Skeletal muscle tissue (tissue), 4 donors: ENCODE results near the gene SPCS1. TPM values are rescaled to one million over a fixed set of nuclear protein-coding genes. Genes with fewer than 3 reads are reported as not detected.
"Not testable (repeated sequence)": the region's sequence is repeated elsewhere in the genome, so short reads cannot be mapped to it uniquely, and the experiment has no call there.

ENCODE experiments used
- H3K27ac ChIP-seq: one replicate; pipeline ENCODE4 v1.7.0; 2013; ENCODE audit warnings: mild to moderate bottlenecking, low read depth, low read length, inconsistent platforms
- H3K27me3 ChIP-seq, 3 donors: one replicate each; pipeline ENCODE4 v1.7.0; 2013; ENCODE audit warnings: low read length in 3 of 3; ENCODE audit not compliant: control insufficient read depth in 3 of 3, insufficient read depth in 3 of 3
- H3K36me3 ChIP-seq, 3 donors: one replicate each; pipeline ENCODE4 v1.7.0; 2013; ENCODE audit warnings: low read length in 3 of 3; ENCODE audit not compliant: control insufficient read depth in 3 of 3, insufficient read depth in 3 of 3
- H3K4me1 ChIP-seq, 3 donors: one replicate each; pipeline ENCODE4 v1.7.0; 2013; ENCODE audit warnings: low read length in 3 of 3, mild to moderate bottlenecking in 3 of 3; ENCODE audit not compliant: control insufficient read depth in 3 of 3, insufficient read depth in 3 of 3
- H3K4me3 ChIP-seq, 3 donors: one replicate each; pipeline ENCODE4 v1.7.0; 2013; ENCODE audit warnings: low read length in 3 of 3
- H3K9ac ChIP-seq, 3 donors: one replicate each; pipeline ENCODE4 v1.7.0; 2013; ENCODE audit warnings: low read length in 3 of 3, mild to moderate bottlenecking in 3 of 3, moderate library complexity in 2 of 3, low read depth in 1 of 3
- H3K9me3 ChIP-seq, 3 donors: one replicate each; pipeline ENCODE4 v1.7.0; 2013; ENCODE audit warnings: low read length in 3 of 3; ENCODE audit not compliant: control insufficient read depth in 3 of 3
- total RNA-seq: library from RNA; depleted of rRNA; stranded (reverse); fragments of >200 nt; gene quantifications from one replicate; pipeline ENCODE4 v1.2.3, GENCODE V29; 2014
- donor health status: Osteomylitis.

Gene SPCS1
- 43.3 TPM for total RNA-seq

DNA sequence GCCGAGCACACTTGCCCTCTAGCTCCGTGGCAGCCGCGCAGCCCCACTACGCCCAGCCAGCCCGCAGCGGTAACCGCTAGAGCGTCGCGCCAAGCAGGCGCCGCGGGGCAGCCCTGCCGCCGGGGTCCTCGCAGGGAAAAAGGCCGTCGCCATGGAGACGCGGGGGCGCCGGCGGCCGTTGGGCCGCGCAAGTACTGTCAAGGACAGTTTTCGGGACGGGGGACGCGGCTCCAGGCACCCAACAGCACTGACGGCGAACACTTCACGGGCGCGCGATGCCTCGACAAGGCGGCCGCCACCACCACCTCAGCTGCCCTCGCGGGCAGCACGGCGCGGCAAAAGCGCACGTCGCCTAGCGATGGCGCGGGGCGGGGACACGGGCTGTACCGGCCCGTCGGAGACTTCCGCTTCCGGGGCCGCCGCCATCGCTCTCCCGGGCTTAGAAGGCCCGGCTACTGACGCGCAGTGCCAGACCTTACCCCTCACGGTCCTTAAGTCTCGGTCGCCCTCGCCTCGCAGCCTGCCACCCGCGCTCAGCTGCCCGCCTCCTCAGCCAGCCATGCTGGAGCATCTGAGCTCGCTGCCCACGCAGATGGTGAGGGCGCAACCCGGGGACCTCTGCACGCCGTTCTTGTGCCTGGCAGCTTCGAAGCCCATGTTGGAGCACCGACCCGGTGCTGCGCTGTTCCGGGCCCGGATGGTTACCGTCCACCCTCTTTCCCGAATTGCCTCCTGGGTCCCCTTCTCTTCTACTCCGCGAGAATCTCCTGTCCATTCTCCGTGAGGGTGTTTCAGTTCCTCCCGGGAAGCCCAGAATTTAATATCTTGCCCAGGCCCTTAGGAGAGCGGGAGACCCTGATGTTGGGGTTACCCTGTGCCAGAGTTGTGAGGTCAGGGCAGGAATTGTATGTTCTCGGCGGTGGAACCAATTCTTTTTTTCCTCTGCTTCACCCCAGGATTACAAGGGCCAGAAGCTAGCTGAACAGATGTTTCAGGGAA is at the start of gene SPCS1, which contains the start of gene GLT8D1:
SPCS1 (plus strand) TSS at position 419 of the 999 bp plus-strand sequence; CDS start at position 560, 141 bp downstream.
GLT8D1 (minus strand) TSS at position 104 of the 999 bp plus-strand sequence. CDS start 5,331 bp downstream, outside the sequence.
- Histone ChIP-seq H3K4me1 (peaks cover 24 to 39% (median 28%) of the 10 kb centered on the region in 3 donors), H3K9me3 (no peaks in the 10 kb centered on the region), H3K4me3 (peak within 1 kb of the TSS; percentile 98 to 100 (median 99)), H3K36me3 (peaks cover 4 to 21% (median 18%) of the 10 kb centered on the region in 3 donors), H3K27ac (peak within 1 kb of the TSS; percentile 79), H3K9ac (peak within 1 kb of the TSS; percentile 94 to 98 (median 98)), H3K27me3 (no peaks in the 10 kb centered on the region)

GRCh38 chr3:52660046-52660445 is 45.9 kb upstream of the SPCS1 start:
- Histone ChIP-seq H3K27me3 (no peaks in the 10 kb centered on the region), H3K36me3 (peaks cover 28 to 72% (median 65%) of the 10 kb centered on the region in 3 donors), H3K27ac (no peak overlapping the region), H3K4me1 (no peaks in the 10 kb centered on the region), H3K9me3 (no peaks in the 10 kb centered on the region), H3K4me3 (no peak overlapping the region), H3K9ac (no peak overlapping the region)

- peaks cover 25 to 57% (median 54%) of the 10 kb centered on the region in 3 donors for H3K36me3 ChIP-seq
Observed at GRCh38 chr3:52663098-52663497, 42.8 kb upstream of the SPCS1 start.

DNA sequence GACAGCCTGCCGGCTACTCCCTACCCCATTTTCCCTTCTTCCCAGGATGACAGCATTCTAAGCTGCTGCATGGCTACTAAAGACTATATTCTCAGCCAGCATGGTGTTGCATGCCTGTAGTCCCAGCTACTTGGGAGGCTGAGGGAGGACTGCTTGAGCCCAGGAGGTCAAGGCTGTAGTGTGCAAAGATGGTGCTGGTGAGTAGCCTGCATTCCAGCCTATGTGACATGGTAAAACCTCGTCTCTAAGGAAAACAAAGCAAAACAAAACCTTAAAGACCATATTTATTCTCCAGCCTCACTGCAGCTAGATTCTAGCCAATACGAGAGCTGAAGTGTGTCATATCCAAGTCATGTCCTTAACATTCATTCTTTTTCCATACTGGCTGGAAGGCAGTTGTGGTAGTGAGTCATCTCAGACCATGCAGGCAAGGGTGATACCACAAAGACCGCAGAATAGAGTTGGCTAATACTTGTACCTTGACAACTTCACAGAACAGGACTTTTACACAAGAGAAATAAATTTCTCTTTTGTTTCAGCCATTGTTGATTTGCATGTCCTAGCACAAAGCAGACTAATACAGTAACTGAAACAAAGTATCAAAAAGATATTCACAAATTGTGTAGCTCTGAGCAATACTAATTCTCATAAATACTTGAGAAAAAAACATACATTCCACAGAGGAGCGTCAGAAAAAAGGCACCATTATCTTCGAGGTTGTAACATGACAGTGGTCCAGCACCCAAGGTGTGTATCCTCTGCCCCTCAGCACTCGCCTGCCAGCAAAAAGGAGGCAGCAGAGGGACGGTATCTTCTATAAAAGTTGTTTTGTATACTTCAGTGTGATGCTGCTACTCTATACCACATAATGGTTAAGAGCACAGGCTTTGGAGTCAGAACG is 35.0 kb upstream of the SPCS1 start:
- peak overlapping the region; percentile 37 for H3K27ac ChIP-seq
- H3K9me3 ChIP-seq: no peaks in the 10 kb centered on the region
- H3K36me3 ChIP-seq: peaks cover 22 to 38% (median 23%) of the 10 kb centered on the region in 3 donors
- no peak overlapping the region for H3K4me3 ChIP-seq
- peak overlapping the region in 1 of 3 donors; percentile 36 for H3K9ac ChIP-seq
- H3K4me1 ChIP-seq: peaks cover 0 to 10% (median 6%) of the 10 kb centered on the region in 3 donors
- H3K27me3 ChIP-seq: no peaks in the 10 kb centered on the region

More at GRCh38 chr3:52663098-52663497, 42.8 kb upstream of the SPCS1 start:
- H3K27me3 ChIP-seq: no peaks in the 10 kb centered on the region
- H3K4me3 ChIP-seq: no peak overlapping the region
- H3K9me3 ChIP-seq: no peaks in the 10 kb centered on the region
- H3K4me1 ChIP-seq: no peaks in the 10 kb centered on the region
- no peak overlapping the region for H3K9ac ChIP-seq
- H3K27ac ChIP-seq: no peak overlapping the region

DNA sequence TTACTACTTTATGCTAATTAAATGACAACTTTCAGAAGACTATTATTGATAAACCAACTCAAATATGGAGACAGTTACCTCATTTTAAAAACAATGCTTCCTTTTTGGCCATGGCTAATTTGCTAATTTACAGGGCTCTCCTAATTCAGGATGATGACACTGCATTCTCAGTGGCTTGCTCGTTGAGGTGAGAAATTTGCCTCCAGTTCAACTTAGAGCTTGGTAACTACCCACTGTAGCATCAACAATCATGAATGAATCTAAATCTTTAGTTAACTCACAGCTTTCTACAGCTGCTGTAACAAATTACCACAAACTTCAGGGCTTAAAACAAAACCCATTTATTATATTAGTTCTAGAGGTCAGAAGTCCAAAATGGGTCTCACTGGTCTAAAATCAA is 34.2 kb upstream of the SPCS1 start:
- H3K36me3 ChIP-seq: peaks cover 24 to 39% (median 29%) of the 10 kb centered on the region in 3 donors
- no peak overlapping the region for H3K9ac ChIP-seq
- H3K27ac ChIP-seq: peak overlapping the region; percentile 37
- no peaks in the 10 kb centered on the region for H3K27me3 ChIP-seq
- H3K4me1 ChIP-seq: peaks cover 0 to 10% (median 6%) of the 10 kb centered on the region in 3 donors
- no peak overlapping the region for H3K4me3 ChIP-seq
- no peaks in the 10 kb centered on the region for H3K9me3 ChIP-seq

- H3K36me3 ChIP-seq: peaks cover 41 to 56% (median 55%) of the 10 kb centered on the region in 3 donors
- H3K4me1 ChIP-seq, H3K27me3 ChIP-seq, H3K27ac ChIP-seq, H3K4me3 ChIP-seq, H3K9me3 ChIP-seq, H3K9ac ChIP-seq: not testable (repeated sequence)
Observed at GRCh38 chr3:52676201-52676600, 29.7 kb upstream of the SPCS1 start.

GRCh38 chr3:52678265-52679198 is 27.4 kb upstream of the SPCS1 start:
- Histone ChIP-seq H3K27me3 (no peaks in the 10 kb centered on the region), H3K9ac (no peak overlapping the region), H3K9me3 (no peaks in the 10 kb centered on the region), H3K36me3 (peaks cover 37 to 47% (median 43%) of the 10 kb centered on the region in 3 donors), H3K4me3 (no peak overlapping the region), H3K4me1 (peaks cover 0 to 13% (median 10%) of the 10 kb centered on the region in 3 donors), H3K27ac (no peak overlapping the region)

DNA sequence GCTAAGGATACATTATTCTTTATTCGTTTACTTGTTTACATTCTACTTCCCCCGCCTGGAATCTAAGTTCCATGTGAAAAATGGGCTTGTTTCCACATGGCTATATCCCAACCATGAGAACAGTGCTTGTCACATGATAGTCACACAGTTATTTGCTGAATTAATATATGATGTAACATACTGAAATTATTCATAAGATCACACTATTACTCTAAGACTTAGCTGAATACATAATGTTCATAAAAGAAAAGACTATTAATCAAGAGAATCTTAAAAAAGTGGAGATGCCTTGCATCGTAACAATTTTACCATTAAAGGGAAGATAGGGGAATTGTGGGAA is 26.7 kb upstream of the SPCS1 start:
- H3K36me3 ChIP-seq: peaks cover 35 to 47% (median 43%) of the 10 kb centered on the region in 3 donors
- H3K4me1 ChIP-seq: peaks cover 0 to 17% (median 13%) of the 10 kb centered on the region in 3 donors
- no peak overlapping the region for H3K9ac ChIP-seq
- H3K9me3 ChIP-seq: no peaks in the 10 kb centered on the region
- no peak overlapping the region for H3K4me3 ChIP-seq
- H3K27ac ChIP-seq: no peak overlapping the region
- H3K27me3 ChIP-seq: no peaks in the 10 kb centered on the region

GRCh38 chr3:52679811-52680210 is 26.1 kb upstream of the SPCS1 start:
- H3K4me1 ChIP-seq: peaks cover 5 to 22% (median 19%) of the 10 kb centered on the region in 3 donors
- no peak overlapping the region for H3K4me3 ChIP-seq
- no peaks in the 10 kb centered on the region for H3K9me3 ChIP-seq
- H3K27me3 ChIP-seq: no peaks in the 10 kb centered on the region
- no peak overlapping the region for H3K27ac ChIP-seq
- peak overlapping the region in 1 of 3 donors; percentile 5 for H3K9ac ChIP-seq
- peaks cover 33 to 47% (median 42%) of the 10 kb centered on the region in 3 donors for H3K36me3 ChIP-seq
